Panc1 (cell line): Measurements from ENCODE around the gene TRAPPC1. TPM values are rescaled to one million over a fixed set of nuclear protein-coding genes. Genes with fewer than 3 reads are reported as not detected.

Source experiments
- ATAC-seq: fragments of 200-7000 bp; cut with Tn5 transposase; 2 replicates; pipeline ENCODE4 v1.9.1; 2020; ENCODE audit warnings: mild to moderate bottlenecking, moderate library complexity
- BruUV-seq: library from RNA; stranded (reverse); fragments of 400-500 nt; replicated peaks from 2 replicates; lab custom pipeline; 2021; lab: Mats Ljungman, UMichigan
- CTCF ChIA-PET: fragments of 300-600 bp; sonication (Branson Sonifier 250); formaldehyde crosslinking; loops from one replicate; lab custom pipeline; 2022; ENCODE audit warnings: antibody characterized with exemption; lab: Charles Lee
- POLR2A ChIA-PET: fragments of 300-600 bp; sonication (Branson Sonifier 250); formaldehyde crosslinking; loops from one replicate; lab custom pipeline; 2022; ENCODE audit warnings: antibody characterized with exemption; lab: Charles Lee
- DNase-seq: peaks from one replicate; pipeline ENCODE4 v3.0.0-alpha.2; 2010; ENCODE audit warnings: low read depth, low spot score
- H3K27ac ChIP-seq: 2 replicates; pipeline ENCODE4 v1.5.1; 2011; ENCODE audit warnings: mild to moderate bottlenecking, low read length, inconsistent platforms
- H3K27me3 ChIP-seq: fragments of 200-500 bp; sonication (Bioruptor generic); 2 replicates; pipeline ENCODE4 v1.6.0; 2014; ENCODE audit warnings: low read length, inconsistent platforms; ENCODE audit not compliant: control insufficient read depth, insufficient read depth
- H3K36me3 ChIP-seq: fragments of 200-500 bp; sonication (Bioruptor generic); 2 replicates; pipeline ENCODE4 v1.5.1; 2014; ENCODE audit warnings: inconsistent platforms, mild to moderate bottlenecking, low read length, moderate library complexity; ENCODE audit not compliant: control insufficient read depth, insufficient read depth
- H3K4me1 ChIP-seq: 2 replicates; pipeline ENCODE4 v1.5.1; 2011; ENCODE audit warnings: inconsistent platforms, mild to moderate bottlenecking, low read length, moderate library complexity; ENCODE audit not compliant: control insufficient read depth, insufficient read depth
- H3K4me3 ChIP-seq, 2 experiments: 2 replicates each; pipeline ENCODE4 v1.5.1; 2011 to 2012; ENCODE audit warnings: low read depth in 2 of 2, low read length in 2 of 2, mild to moderate bottlenecking in 2 of 2, inconsistent platforms in 1 of 2, moderate library complexity in 1 of 2
- H3K9me3 ChIP-seq: fragments of 200-500 bp; sonication (Bioruptor generic); 2 replicates; pipeline ENCODE4 v1.5.1; 2014; ENCODE audit warnings: low read depth, mild to moderate bottlenecking, inconsistent platforms, low read length, moderate library complexity; ENCODE audit not compliant: control insufficient read depth, insufficient read depth
- POLR2AphosphoS5 ChIP-seq: IDR thresholded peaks from 2 replicates; pipeline ENCODE4 v1.6.1; 2012; ENCODE audit warnings: mild to moderate bottlenecking, low read depth, low read length, moderate library complexity
- SIN3A ChIP-seq: IDR thresholded peaks from 2 replicates; pipeline ENCODE4 v1.6.1; 2012; ENCODE audit warnings: low read depth, mild to moderate bottlenecking, low read length, moderate library complexity, borderline replicate concordance; ENCODE audit not compliant: insufficient read depth
- TCF7L2 ChIP-seq: IDR thresholded peaks from 2 replicates; pipeline ENCODE4 v1.6.1; 2011; ENCODE audit warnings: mild to moderate bottlenecking, low read depth, low read length, inconsistent platforms
- in situ Hi-C: cut with HindIII; loops from 2 replicates; pipeline ENCODE4 v1.10.0; 2016; ENCODE audit warnings: low sequenced_read_pairs, low pct_unique_long_range_greater_than_20kb
- intact Hi-C: fragments of 100-400 bp; cut with micrococcal nuclease; formaldehyde crosslinking; loops from one replicate; pipeline ENCODE4 v1.10.0; 2022; ENCODE audit not compliant: unreplicated experiment
- total RNA-seq: library from RNA; stranded (reverse); gene quantifications from one replicate; pipeline ENCODE4 v1.2.1, GENCODE V29; 2021; ENCODE audit not compliant: unreplicated experiment
- TF ChIP-seq, protein P1 (sequence below): fragments of 450-650 bp; IDR thresholded peaks from 2 replicates; pipeline ENCODE4 v1.5.1; 2017; ENCODE audit warnings: mild to moderate bottlenecking
- TF ChIP-seq, protein P2 (sequence below), 2 experiments: IDR thresholded peaks; 2 replicates each; pipeline ENCODE4 v1.6.1; 2011 to 2012; ENCODE audit warnings: low read depth in 2 of 2, control low read depth in 1 of 2, low read length in 1 of 2, mild to moderate bottlenecking in 1 of 2, moderate library complexity in 1 of 2; ENCODE audit not compliant: insufficient read depth in 1 of 2

The TRAPPC1 gene
- total RNA-seq, 1 experiment from 2014 or later = 154 TPM

DNA sequence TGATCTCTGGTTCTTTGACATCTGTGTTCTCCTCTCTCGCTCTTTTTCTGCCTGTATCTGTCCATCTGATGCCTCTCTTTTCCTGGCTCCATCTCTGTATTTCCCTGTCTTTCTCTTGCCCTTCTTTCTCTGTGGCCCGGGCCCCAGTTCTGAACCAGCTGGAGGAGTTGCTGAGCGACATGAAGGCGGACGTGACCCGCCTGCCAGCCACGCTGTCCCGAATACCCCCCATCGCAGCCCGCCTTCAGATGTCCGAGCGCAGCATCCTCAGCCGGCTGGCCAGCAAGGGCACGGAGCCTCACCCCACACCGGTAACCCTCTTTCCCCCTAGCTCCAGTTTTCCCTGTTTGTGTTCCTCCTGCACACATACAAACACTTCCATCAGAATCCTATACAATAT, 21.5 kb downstream of the TRAPPC1 start:
- TF ChIP-seq TCF7L2 (no peak), POLR2AphosphoS5 (no peak), SIN3A (no peak)
- no TSS peak for BruUV-seq
- Histone ChIP-seq H3K4me3 (no peak overlapping the region), H3K27me3 (no peaks in the 10 kb centered on the region), H3K36me3 (peaks cover 5% of the 10 kb centered on the region), H3K4me1 (peaks cover 6% of the 10 kb centered on the region), H3K27ac (no peak overlapping the region), H3K9me3 (no peaks in the 10 kb centered on the region)
- POLR2A ChIA-PET = no interaction called here
- DNase-seq (no peak), ATAC-seq (no peak)
- intact Hi-C loops (no loop called here), in situ Hi-C loops (no loop called here)
- CTCF ChIA-PET = no interaction called here

GRCh38 chr17:7909089-7909488, 22.7 kb downstream of the TRAPPC1 start:
- intact Hi-C loops = no loop called here
- peaks cover 5% of the 10 kb centered on the region for H3K36me3 ChIP-seq

More at GRCh38 chr17:7909089-7909488, 22.7 kb downstream of the TRAPPC1 start:
- Histone ChIP-seq H3K4me1 (peaks cover 2% of the 10 kb centered on the region; the same call in 1 of the 2 replicates), H3K27ac (no peak overlapping the region), H3K27me3 (no peaks in the 10 kb centered on the region), H3K9me3 (no peaks in the 10 kb centered on the region), H3K4me3 (no peak overlapping the region)
- no peak for ATAC-seq
- CTCF ChIA-PET = no interaction called here
- no peak for TF ChIP-seq POLR2AphosphoS5
- TF ChIP-seq, protein P1, sequence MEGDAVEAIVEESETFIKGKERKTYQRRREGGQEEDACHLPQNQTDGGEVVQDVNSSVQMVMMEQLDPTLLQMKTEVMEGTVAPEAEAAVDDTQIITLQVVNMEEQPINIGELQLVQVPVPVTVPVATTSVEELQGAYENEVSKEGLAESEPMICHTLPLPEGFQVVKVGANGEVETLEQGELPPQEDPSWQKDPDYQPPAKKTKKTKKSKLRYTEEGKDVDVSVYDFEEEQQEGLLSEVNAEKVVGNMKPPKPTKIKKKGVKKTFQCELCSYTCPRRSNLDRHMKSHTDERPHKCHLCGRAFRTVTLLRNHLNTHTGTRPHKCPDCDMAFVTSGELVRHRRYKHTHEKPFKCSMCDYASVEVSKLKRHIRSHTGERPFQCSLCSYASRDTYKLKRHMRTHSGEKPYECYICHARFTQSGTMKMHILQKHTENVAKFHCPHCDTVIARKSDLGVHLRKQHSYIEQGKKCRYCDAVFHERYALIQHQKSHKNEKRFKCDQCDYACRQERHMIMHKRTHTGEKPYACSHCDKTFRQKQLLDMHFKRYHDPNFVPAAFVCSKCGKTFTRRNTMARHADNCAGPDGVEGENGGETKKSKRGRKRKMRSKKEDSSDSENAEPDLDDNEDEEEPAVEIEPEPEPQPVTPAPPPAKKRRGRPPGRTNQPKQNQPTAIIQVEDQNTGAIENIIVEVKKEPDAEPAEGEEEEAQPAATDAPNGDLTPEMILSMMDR = no peak
- no peak for TF ChIP-seq TCF7L2
- no peak for TF ChIP-seq SIN3A
- TF ChIP-seq, protein P2, sequence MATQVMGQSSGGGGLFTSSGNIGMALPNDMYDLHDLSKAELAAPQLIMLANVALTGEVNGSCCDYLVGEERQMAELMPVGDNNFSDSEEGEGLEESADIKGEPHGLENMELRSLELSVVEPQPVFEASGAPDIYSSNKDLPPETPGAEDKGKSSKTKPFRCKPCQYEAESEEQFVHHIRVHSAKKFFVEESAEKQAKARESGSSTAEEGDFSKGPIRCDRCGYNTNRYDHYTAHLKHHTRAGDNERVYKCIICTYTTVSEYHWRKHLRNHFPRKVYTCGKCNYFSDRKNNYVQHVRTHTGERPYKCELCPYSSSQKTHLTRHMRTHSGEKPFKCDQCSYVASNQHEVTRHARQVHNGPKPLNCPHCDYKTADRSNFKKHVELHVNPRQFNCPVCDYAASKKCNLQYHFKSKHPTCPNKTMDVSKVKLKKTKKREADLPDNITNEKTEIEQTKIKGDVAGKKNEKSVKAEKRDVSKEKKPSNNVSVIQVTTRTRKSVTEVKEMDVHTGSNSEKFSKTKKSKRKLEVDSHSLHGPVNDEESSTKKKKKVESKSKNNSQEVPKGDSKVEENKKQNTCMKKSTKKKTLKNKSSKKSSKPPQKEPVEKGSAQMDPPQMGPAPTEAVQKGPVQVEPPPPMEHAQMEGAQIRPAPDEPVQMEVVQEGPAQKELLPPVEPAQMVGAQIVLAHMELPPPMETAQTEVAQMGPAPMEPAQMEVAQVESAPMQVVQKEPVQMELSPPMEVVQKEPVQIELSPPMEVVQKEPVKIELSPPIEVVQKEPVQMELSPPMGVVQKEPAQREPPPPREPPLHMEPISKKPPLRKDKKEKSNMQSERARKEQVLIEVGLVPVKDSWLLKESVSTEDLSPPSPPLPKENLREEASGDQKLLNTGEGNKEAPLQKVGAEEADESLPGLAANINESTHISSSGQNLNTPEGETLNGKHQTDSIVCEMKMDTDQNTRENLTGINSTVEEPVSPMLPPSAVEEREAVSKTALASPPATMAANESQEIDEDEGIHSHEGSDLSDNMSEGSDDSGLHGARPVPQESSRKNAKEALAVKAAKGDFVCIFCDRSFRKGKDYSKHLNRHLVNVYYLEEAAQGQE (IDR thresholded peaks at IDR 0.05; ENCODE audit: insufficient read depth in 1 of 2, low read depth in 2 of 2, low read length in 1 of 2) = no peak
- POLR2A ChIA-PET = no interaction called here
- BruUV-seq = no TSS peak
- DNase-seq = no peak
- in situ Hi-C loops = no loop called here
